Activated CD8-positive, alpha-beta T cell treated with anti-CD3 and anti-CD28 coated beads, Interleukin-2, amount 10 ng/mL, durations not matched to agents 7 days and 5 days (primary cell): ENCODE data around the gene SYNJ2BP. TPM values are rescaled to one million over a fixed set of nuclear protein-coding genes. Genes with fewer than 3 reads are reported as not detected.

Experiments
- ATAC-seq: fragments of 150-1000 bp; cut with Tn5 transposase; one replicate; pipeline ENCODE4 v1.10.0; 2021; ENCODE audit warnings: moderate library complexity
- CTCF ChIA-PET: fragments of 350-600 bp; sonication (Branson Sonifier 250); formaldehyde crosslinking; loops from one replicate; lab custom pipeline; 2021; ENCODE audit warnings: antibody characterized with exemption; lab: Charles Lee
- POLR2A ChIA-PET: fragments of 350-600 bp; sonication (Branson Sonifier 250); formaldehyde crosslinking; loops from one replicate; lab custom pipeline; 2021; ENCODE audit warnings: antibody characterized with exemption; lab: Charles Lee
- DNase-seq: peaks from one replicate; pipeline ENCODE4 v3.0.0-alpha.2; 2020
- H3K27ac Mint-ChIP-seq: one replicate; pipeline ENCODE4 v1.8.0; 2021; ENCODE audit warnings: mild to moderate bottlenecking, mixed read lengths
- H3K27me3 Mint-ChIP-seq: one replicate; pipeline ENCODE4 v1.8.0; 2021; ENCODE audit warnings: low read depth, mixed read lengths
- H3K36me3 Mint-ChIP-seq: one replicate; pipeline ENCODE4 v1.8.0; 2021; ENCODE audit warnings: low read depth, mixed read lengths
- H3K4me1 Mint-ChIP-seq: one replicate; pipeline ENCODE4 v1.8.0; 2021; ENCODE audit warnings: low read depth, mixed read lengths
- H3K4me3 Mint-ChIP-seq: one replicate; pipeline ENCODE4 v1.8.0; 2021; ENCODE audit warnings: mild to moderate bottlenecking, mixed read lengths
- H3K9me3 Mint-ChIP-seq: one replicate; pipeline ENCODE4 v1.8.0; 2022; ENCODE audit warnings: mixed read lengths; ENCODE audit not compliant: insufficient read depth
- total RNA-seq, 2 experiments: library from RNA; stranded (reverse); gene quantifications; one replicate each; pipeline ENCODE4 v1.2.3, GENCODE V29; 2021

Gene SYNJ2BP
- total RNA-seq, 2 experiments from 2014 or later: 7.3 to 9.6 TPM

DNA sequence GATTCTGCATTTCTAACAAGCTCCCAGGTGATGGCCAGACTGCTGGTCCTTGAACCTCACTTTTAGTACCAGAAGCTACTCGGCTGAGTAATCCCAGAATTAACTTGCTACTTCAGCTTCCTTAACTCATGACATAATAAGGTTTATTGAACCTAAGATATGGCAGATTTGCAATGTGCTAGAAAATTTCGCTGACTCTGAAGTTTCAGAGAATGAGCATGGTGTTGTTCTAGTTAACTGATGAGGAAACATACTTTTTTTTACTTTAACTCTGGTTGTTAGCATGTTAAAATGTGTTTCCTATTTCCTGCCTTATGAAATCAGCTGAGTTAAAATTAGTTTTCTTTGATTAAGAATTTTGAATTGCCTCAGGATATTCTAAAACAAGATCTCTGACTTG, 34.4 kb downstream of the SYNJ2BP start:
- Mint-ChIP-seq H3K27ac (no peak overlapping the region), H3K9me3 (no peaks in the 10 kb centered on the region), H3K4me3 (no peak overlapping the region), H3K4me1 (no peaks in the 10 kb centered on the region), H3K27me3 (no peaks in the 10 kb centered on the region), H3K36me3 (no peaks in the 10 kb centered on the region)
- ChIA-PET POLR2A (no interaction called here), CTCF (no interaction called here)
- DNase-seq (no peak), ATAC-seq (no peak)

DNA sequence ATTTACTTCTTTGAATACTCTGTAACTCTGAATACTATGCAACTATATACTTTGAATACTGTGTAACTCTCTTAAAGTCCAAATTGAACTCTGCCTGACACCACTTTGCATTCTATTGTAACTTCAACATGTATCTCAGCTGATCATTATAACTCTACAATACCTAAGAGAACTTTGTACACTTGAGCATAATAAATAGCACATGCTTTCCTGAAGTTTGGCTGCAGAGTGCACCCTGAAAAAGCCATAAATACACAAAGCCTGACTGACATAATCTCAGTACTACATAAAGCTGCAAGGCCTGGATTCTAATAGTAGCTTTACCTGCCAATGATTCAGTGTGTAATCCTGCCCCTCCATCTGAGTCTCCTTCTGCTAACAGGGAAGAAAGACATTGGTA, 36.1 kb downstream of the SYNJ2BP start:
- ChIA-PET CTCF (no interaction called here), POLR2A (no interaction called here)
- H3K4me3 Mint-ChIP-seq: no peak overlapping the region
- no peaks in the 10 kb centered on the region for H3K27me3 Mint-ChIP-seq
- H3K36me3 Mint-ChIP-seq: no peaks in the 10 kb centered on the region
- no peaks in the 10 kb centered on the region for H3K4me1 Mint-ChIP-seq
- ATAC-seq: no peak
- no peaks in the 10 kb centered on the region for H3K9me3 Mint-ChIP-seq
- no peak overlapping the region for H3K27ac Mint-ChIP-seq
- DNase-seq: no peak

DNA sequence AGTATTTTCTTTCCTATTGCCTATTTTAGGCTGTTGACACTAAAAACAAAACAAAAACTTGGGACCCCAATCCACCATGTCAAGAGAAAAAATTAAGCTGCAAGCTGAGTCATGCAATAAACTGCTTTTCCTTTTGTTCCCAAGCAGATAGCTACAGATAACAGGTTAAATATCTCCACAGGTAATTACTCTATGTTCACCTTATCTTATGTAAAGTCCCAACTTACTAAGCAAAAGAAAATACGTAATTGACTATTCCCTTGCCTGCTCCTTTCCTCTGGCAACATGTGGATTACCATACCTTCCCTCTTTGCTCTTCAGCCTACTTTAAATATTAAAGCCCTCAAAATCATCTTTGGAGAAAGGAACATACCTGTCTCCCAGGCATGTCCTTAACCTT, 38.2 kb downstream of the SYNJ2BP start:
- Mint-ChIP-seq H3K4me1 (no peaks in the 10 kb centered on the region), H3K9me3 (no peaks in the 10 kb centered on the region), H3K4me3 (no peak overlapping the region), H3K27me3 (no peaks in the 10 kb centered on the region), H3K27ac (no peak overlapping the region), H3K36me3 (no peaks in the 10 kb centered on the region)
- ATAC-seq: no peak
- no peak for DNase-seq
- CTCF ChIA-PET: no interaction called here
- POLR2A ChIA-PET: no interaction called here

Other genes with a start within 250 kb of the SYNJ2BP start
- not detected for gene SLC8A3, start 228.1 kb downstream of the SYNJ2BP start, total RNA-seq
- 10 to 100 TPM; 46.0 to 48.7 TPM for gene COX16, start 57.4 kb downstream of the SYNJ2BP start, total RNA-seq
- not detected for gene ADAM21, start 35.1 kb upstream of the SYNJ2BP start, total RNA-seq
- gene ADAM20, start 117.9 kb upstream of the SYNJ2BP start, total RNA-seq: under 1 TPM; 0.18 to 0.47 TPM
- gene MED6, start 183.6 kb upstream of the SYNJ2BP start, total RNA-seq: 10 to 100 TPM; 45.3 to 45.7 TPM
- 10 to 100 TPM; 13.9 to 14.8 TPM for gene TTC9, start 224.8 kb upstream of the SYNJ2BP start, total RNA-seq